Duodenal mucosa (tissue), 2 donors: ENCODE results near the gene RASD1.

Experiments
- H3K27ac ChIP-seq: one replicate; pipeline ENCODE4 v1.7.0; 2013; ENCODE audit warnings: low read depth, low read length
- H3K27me3 ChIP-seq, 2 donors: one replicate each; pipeline ENCODE4 v1.7.0; 2013; ENCODE audit warnings: low read length in 2 of 2, control low read depth in 1 of 2; ENCODE audit not compliant: insufficient read depth in 2 of 2, control insufficient read depth in 1 of 2
- H3K36me3 ChIP-seq, 2 donors: one replicate each; pipeline ENCODE4 v1.7.0; 2013; ENCODE audit warnings: low read length in 2 of 2, control low read depth in 1 of 2; ENCODE audit not compliant: insufficient read depth in 2 of 2, control insufficient read depth in 1 of 2
- H3K4me1 ChIP-seq, 2 donors: one replicate each; pipeline ENCODE4 v1.7.0; 2013; ENCODE audit warnings: low read length in 2 of 2, control low read depth in 1 of 2; ENCODE audit not compliant: insufficient read depth in 2 of 2, control insufficient read depth in 1 of 2
- H3K4me3 ChIP-seq, 2 donors: one replicate each; pipeline ENCODE4 v1.7.0; 2013; ENCODE audit warnings: low read length in 2 of 2, low read depth in 1 of 2
- H3K9ac ChIP-seq, 2 donors: one replicate each; pipeline ENCODE4 v1.7.0; 2013; ENCODE audit warnings: low read length in 2 of 2, low read depth in 1 of 2
- H3K9me3 ChIP-seq, 2 donors: one replicate each; pipeline ENCODE4 v1.7.0; 2013; ENCODE audit warnings: low read length in 2 of 2, control low read depth in 1 of 2; ENCODE audit not compliant: control insufficient read depth in 1 of 2

Gene RASD1

GRCh38 chr17:17516941-17517720 is 20.9 kb upstream of the RASD1 start:
- Histone ChIP-seq H3K27ac (no peak overlapping the region), H3K36me3 (no peaks in the 10 kb centered on the region), H3K27me3 (no peaks in the 10 kb centered on the region), H3K9ac (no peak overlapping the region), H3K9me3 (no peaks in the 10 kb centered on the region), H3K4me3 (no peak overlapping the region), H3K4me1 (no peaks in the 10 kb centered on the region)

DNA sequence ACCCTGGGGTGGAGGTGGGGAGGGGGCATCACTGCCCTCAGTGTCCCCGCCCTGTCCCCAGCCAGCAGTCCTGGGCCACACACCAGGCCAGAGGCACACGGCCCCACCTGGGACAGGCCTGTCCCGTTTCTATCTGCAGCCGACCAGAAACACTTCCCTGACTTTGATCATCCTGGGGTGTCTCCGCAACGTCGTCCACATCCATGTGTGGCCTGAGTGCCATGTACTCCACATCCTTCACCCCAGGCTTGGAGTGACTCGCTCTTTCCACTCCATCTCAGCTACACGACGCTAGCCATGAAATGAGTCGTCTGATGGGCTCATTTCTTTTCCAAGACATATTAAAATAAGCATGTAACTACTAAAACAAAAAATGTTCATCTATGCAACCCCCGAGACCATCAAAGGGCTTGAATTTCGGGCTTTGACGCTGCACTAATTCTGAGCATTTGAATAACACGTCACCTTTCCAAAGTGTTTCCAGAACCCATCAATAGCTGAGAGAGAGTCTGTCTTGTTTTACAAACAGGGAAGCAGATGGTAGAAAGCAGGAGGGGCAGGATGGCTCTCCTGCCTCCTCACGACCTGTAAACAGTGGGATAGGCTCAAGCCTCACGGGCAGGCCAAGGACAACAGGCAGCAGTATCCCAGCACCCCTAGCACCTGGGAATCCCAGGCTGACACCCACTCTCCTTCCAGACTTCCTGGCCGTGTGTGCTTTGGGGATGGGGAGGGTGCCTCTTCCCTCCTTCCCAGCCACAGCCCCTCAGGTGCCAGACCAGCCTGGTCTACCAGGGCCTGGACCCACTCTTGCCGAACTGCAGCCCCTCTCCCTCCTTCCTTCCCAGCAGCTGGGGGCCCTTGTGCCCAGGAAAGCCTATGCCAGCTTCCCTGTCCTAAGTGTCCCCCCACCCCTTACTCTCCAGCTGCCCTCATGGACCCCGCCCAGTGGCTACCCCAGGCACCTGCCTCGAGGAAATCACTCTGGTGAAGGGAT is 20.0 kb upstream of the RASD1 start:
- Histone ChIP-seq H3K36me3 (no peaks in the 10 kb centered on the region), H3K4me1 (no peaks in the 10 kb centered on the region), H3K9ac (peak overlapping the region in 1 of 2 donors; percentile 32), H3K27ac (no peak overlapping the region), H3K9me3 (no peaks in the 10 kb centered on the region), H3K27me3 (no peaks in the 10 kb centered on the region), H3K4me3 (no peak overlapping the region)

DNA sequence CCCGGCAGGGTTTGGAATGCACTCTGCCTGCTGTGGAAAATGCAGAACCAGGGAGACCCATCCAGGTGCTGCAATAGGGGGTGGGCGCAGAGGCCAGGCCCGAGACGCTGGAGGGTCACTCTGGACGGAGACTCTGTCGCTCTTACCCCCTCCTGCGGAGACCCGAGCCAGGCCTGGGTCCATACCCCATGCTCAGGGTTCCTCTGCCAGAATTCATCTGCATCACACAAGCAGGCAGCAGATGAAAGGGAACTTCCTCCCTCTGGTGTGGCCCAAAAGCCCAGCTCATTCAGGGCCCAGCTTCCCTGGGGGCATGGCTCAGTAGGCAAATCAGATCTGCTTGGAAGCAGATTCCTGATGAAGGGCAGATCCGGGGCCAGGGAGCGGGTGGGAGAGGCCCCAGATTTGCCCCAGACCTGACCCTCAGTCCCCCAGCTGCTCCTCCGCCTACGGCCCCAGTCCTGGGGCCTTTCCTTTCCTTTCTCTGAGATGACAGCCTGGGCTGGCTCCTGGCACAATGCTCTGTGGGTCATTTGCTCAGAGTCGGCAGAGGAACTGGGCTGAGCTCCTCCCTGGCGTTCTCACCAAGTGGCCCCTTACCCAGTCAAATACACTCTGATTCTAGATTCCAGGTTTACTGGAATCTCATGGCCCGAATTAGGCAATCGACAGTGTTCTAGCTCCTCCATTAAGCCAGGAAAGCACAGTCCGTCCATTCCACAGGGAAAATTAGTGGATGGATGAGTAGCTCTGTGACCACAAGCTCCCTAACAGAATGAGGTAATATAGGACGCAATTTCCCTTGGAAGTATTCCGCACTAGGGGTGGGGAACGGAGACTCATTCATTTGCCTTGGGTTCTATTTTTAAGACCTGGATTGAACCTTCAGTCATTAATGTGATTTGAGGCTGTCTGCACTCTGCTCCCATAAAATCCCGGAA is 19.1 kb upstream of the RASD1 start:
- H3K27me3 ChIP-seq = no peaks in the 10 kb centered on the region
- no peaks in the 10 kb centered on the region for H3K9me3 ChIP-seq
- no peaks in the 10 kb centered on the region for H3K4me1 ChIP-seq
- H3K27ac ChIP-seq = no peak overlapping the region
- H3K4me3 ChIP-seq = no peak overlapping the region
- H3K9ac ChIP-seq = no peak overlapping the region
- no peaks in the 10 kb centered on the region for H3K36me3 ChIP-seq

- no peaks in the 10 kb centered on the region for H3K4me1 ChIP-seq
- no peaks in the 10 kb centered on the region for H3K27me3 ChIP-seq
- H3K36me3 ChIP-seq = no peaks in the 10 kb centered on the region
- no peak overlapping the region for H3K27ac ChIP-seq
- no peak overlapping the region for H3K4me3 ChIP-seq
- no peak overlapping the region for H3K9ac ChIP-seq
- no peaks in the 10 kb centered on the region for H3K9me3 ChIP-seq
These were observed 18.3 kb upstream of the RASD1 start for GRCh38 chr17:17514361-17514992.

GRCh38 chr17:17513626-17514025 is 17.4 kb upstream of the RASD1 start:
- Histone ChIP-seq H3K9ac (no peak overlapping the region), H3K4me3 (no peak overlapping the region), H3K36me3 (no peaks in the 10 kb centered on the region), H3K27ac (no peak overlapping the region), H3K9me3 (no peaks in the 10 kb centered on the region), H3K27me3 (no peaks in the 10 kb centered on the region), H3K4me1 (no peaks in the 10 kb centered on the region)

- Histone ChIP-seq H3K9ac (no peak overlapping the region), H3K4me3 (no peak overlapping the region), H3K4me1 (no peaks in the 10 kb centered on the region)
These were observed 16.7 kb upstream of the RASD1 start for GRCh38 chr17:17512866-17513265.

GRCh38 chr17:17511881-17512858 is 16.0 kb upstream of the RASD1 start:
- no peak overlapping the region for H3K9ac ChIP-seq
- H3K27ac ChIP-seq = no peak overlapping the region
- no peaks in the 10 kb centered on the region for H3K36me3 ChIP-seq
- H3K4me1 ChIP-seq = peaks cover 0 to 2% of the 10 kb centered on the region in 2 donors
- H3K27me3 ChIP-seq = no peaks in the 10 kb centered on the region
- no peaks in the 10 kb centered on the region for H3K9me3 ChIP-seq
- no peak overlapping the region for H3K4me3 ChIP-seq

More at GRCh38 chr17:17512866-17513265, 16.7 kb upstream of the RASD1 start:
- Histone ChIP-seq H3K27ac (no peak overlapping the region), H3K27me3 (no peaks in the 10 kb centered on the region), H3K9me3 (no peaks in the 10 kb centered on the region), H3K36me3 (no peaks in the 10 kb centered on the region)

- H3K4me1 ChIP-seq = peaks cover 5 to 11% of the 10 kb centered on the region in 2 donors
These were observed 15.1 kb upstream of the RASD1 start for GRCh38 chr17:17511293-17511741.

More at GRCh38 chr17:17511293-17511741, 15.1 kb upstream of the RASD1 start:
- Histone ChIP-seq H3K9ac (no peak overlapping the region), H3K27ac (no peak overlapping the region), H3K4me3 (no peak overlapping the region), H3K9me3 (no peaks in the 10 kb centered on the region), H3K36me3 (no peaks in the 10 kb centered on the region), H3K27me3 (no peaks in the 10 kb centered on the region)
